ENCODE data around the gene DNAJC2. TPM values are rescaled to one million over a fixed set of nuclear protein-coding genes. Genes with fewer than 3 reads are reported as not detected.
A peak's percentile ranks its signal among the peaks of the same experiment; 100 is the strongest.

Gene DNAJC2
- total and polyA plus RNA-seq, 11 donors, result 6.9 to 24.5 (median 13.6) TPM

- ATAC-seq, result no peak
- no peak for DNase-seq
- intact Hi-C loops (cut with DNase I), result loop anchor here in 2 of 10 donors (5.0 to 10.0 kb wide), 2 partner anchors 57 to 65 kb away; no protein-coding TSS in a partner anchor
- no peaks in the 10 kb centered on the region for H3K9me3 ChIP-seq
- TF ChIP-seq POLR2A (IDR thresholded peaks at IDR 0.05), result no peak
- TF ChIP-seq CTCF (IDR thresholded peaks at IDR 0.05), result no peak
- no peak overlapping the region for H3K4me3 ChIP-seq
- H3K27ac ChIP-seq, result no peak overlapping the region
- H3K27me3 ChIP-seq, result no peaks in the 10 kb centered on the region
- H3K36me3 ChIP-seq, result peaks cover 0 to 63% (median 52%) of the 10 kb centered on the region in 9 donors
- H3K4me1 ChIP-seq, result no peaks in the 10 kb centered on the region
- 92 to 96% (median 94%) methylated on average over 5 of the region's 5 CpGs for WGBS, 4 donors
Observed at GRCh38 chr7:103369432-103369831, 24.9 kb upstream of the DNAJC2 start.

DNA sequence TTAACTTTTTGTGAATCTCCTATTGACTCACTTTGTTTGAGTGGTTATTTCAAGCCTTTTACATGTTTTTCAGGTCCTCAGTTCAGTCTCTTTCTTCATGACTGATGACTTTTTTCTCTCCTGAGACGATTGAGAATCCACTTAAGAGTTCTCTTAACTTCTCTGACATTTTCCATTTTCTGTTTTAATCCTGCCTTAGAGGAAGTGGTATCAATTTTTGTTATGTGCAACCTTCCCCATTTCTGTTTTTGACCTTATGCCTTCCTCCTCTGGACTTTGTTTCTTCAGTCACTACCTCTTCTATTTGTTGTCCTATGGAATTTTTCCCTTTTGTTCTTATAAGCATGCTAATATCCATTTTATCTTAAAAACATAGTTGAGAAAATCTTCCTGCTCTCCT lies 5.2 kb upstream of the DNAJC2 start:
- WGBS, 4 donors, result 50 to 69% (median 54%) methylated on average over 1 of the region's 1 CpG
- DNase-seq (no peak), ATAC-seq (no peak)
- H3K36me3 ChIP-seq, result peaks cover 0 to 40% (median 24%) of the 10 kb centered on the region in 9 donors
- no peaks in the 10 kb centered on the region for H3K27me3 ChIP-seq
- no peaks in the 10 kb centered on the region for H3K9me3 ChIP-seq
- peaks cover 9 to 53% (median 44%) of the 10 kb centered on the region in 12 donors for H3K4me1 ChIP-seq
- intact Hi-C loops (cut with DNase I), result loop anchor here in 2 of 10 donors (5.0 to 10.0 kb wide), 2 partner anchors 45 to 53 kb away; partner anchors contain the start of gene PMPCB (in 1 of the 2)
- TF ChIP-seq POLR2A (IDR thresholded peaks at IDR 0.05) (no peak), CTCF (IDR thresholded peaks at IDR 0.05) (no peak)
- peak overlapping the region in 3 of 12 donors; percentile 65 to 80 (median 75) for H3K4me3 ChIP-seq
- H3K27ac ChIP-seq, result peak overlapping the region in 1 of 12 donors; percentile 59

DNA sequence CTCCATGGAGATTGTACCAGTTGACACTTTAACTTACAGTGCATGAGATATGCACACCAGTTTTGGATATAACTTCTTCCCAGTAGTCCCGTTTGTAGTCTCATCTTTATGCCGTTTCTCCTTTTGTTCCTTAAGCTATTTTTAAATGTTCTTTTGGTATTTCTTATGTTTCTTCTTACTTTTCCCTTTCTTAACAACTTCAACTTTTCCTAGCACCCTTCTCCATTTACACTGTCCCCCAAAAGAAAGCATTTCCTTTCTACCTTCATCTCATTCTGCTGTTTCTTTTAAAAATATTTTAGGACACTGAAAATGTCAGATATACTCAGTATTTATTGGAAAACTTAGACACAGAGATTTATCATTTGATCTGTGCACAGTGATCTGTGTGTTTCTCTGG lies 4.4 kb upstream of the DNAJC2 start:
- peaks cover 9 to 54% (median 45%) of the 10 kb centered on the region in 12 donors for H3K4me1 ChIP-seq
- no peaks in the 10 kb centered on the region for H3K27me3 ChIP-seq
- H3K27ac ChIP-seq, result peak overlapping the region in 1 of 12 donors; percentile 93
- H3K4me3 ChIP-seq, result peak overlapping the region in 11 of 12 donors; percentile 56 to 87 (median 76)
- intact Hi-C loops (cut with DNase I), result loop anchor here in 1 of 10 donors (5.0 kb wide), 1 partner anchor 52 kb away; the partner anchor contains the start of gene PMPCB
- DNase-seq (no peak), ATAC-seq (no peak)
- TF ChIP-seq CTCF (IDR thresholded peaks at IDR 0.05) (no peak), POLR2A (IDR thresholded peaks at IDR 0.05) (no peak)
- WGBS, 4 donors, result 24 to 43% (median 28%) methylated on average over 2 of the region's 2 CpGs
- peaks cover 0 to 31% (median 16%) of the 10 kb centered on the region in 9 donors for H3K36me3 ChIP-seq
- no peaks in the 10 kb centered on the region for H3K9me3 ChIP-seq

GRCh38 chr7:103348452-103348851 lies 3.9 kb upstream of the DNAJC2 start:
- H3K4me3 ChIP-seq, result peak overlapping the region; percentile 56 to 87 (median 76)
- peaks cover 0 to 26% (median 12%) of the 10 kb centered on the region in 9 donors for H3K36me3 ChIP-seq
- intact Hi-C loops (cut with DNase I), result loop anchor here in 1 of 10 donors (5.0 kb wide), 1 partner anchor 51 kb away; the partner anchor contains the start of gene PMPCB
- WGBS, 4 donors, result 11 to 29% (median 12%) methylated on average over 13 of the region's 13 CpGs
- H3K9me3 ChIP-seq, result no peaks in the 10 kb centered on the region
- no peaks in the 10 kb centered on the region for H3K27me3 ChIP-seq
- H3K27ac ChIP-seq, result peak overlapping the region in 9 of 12 donors; percentile 82 to 93 (median 89)
- TF ChIP-seq CTCF (IDR thresholded peaks at IDR 0.05), result no peak
- TF ChIP-seq POLR2A (IDR thresholded peaks at IDR 0.05), result no peak
- peaks cover 9 to 59% (median 49%) of the 10 kb centered on the region in 12 donors for H3K4me1 ChIP-seq
- no peak for DNase-seq
- no peak for ATAC-seq

Data from heart left ventricle (tissue), 16 donors.